ENCODE measurements around the gene ZNF664.

DNA sequence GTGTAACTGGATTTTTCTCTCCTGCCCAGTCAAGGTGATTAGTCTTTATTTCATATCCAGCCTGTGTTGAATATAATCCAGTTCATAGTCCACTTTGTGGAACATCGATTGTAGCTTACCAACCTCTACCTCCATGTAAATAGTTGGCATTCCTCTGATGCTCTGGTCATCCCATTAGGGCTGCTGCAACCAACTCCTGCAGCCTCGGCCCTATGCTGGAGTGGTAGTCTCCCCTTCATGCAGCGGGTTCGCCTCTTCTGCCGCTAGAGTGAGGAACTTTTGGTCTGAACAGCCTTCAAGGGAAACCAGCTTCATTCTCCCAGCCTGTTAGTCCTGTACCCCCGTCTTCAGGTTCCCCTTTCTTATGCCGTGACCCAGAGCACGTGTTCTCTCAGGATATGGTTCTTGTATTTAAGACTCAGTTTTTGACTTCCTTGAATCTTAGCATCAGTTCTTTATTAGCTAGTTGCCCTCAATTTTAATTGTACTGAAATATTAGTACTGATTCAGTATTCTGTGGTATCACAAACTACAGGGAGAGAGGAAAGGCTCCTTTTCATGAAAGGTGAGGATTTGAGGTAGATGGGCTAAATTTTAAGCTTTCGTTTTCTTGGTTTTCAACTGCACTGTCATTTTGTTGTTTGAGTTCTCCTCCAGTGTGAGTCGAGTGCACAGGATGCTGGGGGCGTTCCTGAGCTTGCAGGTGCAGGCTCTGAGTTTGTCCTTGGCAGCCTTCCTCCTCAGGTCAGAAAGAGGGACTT is 33.2 kb downstream of the ZNF664 start:
- TF ChIP-seq, protein P1, sequence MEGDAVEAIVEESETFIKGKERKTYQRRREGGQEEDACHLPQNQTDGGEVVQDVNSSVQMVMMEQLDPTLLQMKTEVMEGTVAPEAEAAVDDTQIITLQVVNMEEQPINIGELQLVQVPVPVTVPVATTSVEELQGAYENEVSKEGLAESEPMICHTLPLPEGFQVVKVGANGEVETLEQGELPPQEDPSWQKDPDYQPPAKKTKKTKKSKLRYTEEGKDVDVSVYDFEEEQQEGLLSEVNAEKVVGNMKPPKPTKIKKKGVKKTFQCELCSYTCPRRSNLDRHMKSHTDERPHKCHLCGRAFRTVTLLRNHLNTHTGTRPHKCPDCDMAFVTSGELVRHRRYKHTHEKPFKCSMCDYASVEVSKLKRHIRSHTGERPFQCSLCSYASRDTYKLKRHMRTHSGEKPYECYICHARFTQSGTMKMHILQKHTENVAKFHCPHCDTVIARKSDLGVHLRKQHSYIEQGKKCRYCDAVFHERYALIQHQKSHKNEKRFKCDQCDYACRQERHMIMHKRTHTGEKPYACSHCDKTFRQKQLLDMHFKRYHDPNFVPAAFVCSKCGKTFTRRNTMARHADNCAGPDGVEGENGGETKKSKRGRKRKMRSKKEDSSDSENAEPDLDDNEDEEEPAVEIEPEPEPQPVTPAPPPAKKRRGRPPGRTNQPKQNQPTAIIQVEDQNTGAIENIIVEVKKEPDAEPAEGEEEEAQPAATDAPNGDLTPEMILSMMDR (IDR thresholded peaks at IDR 0.05) = no peak
- TF ChIP-seq POLR2A (IDR thresholded peaks at IDR 0.05) = no peak

Data from lower leg skin (tissue), 3 donors.